Activated CD8-positive, alpha-beta memory T cell treated with anti-CD3 and anti-CD28 coated beads, Interleukin-2, amount 50 U/mL, for 4 hours (primary cell): ENCODE measurements around the gene TMEM119.
"Not testable (repeated sequence)": the region's sequence is repeated elsewhere in the genome, so short reads cannot be mapped to it uniquely, and the experiment has no call there.

ENCODE experiments used
- DNase-seq: peaks from one replicate; pipeline ENCODE4 v3.0.0-alpha.2; 2020

The TMEM119 gene

GRCh38 chr12:108562348-108563135, 35.3 kb downstream of the TMEM119 start, which contains the start of gene ISCU:
ISCU (plus strand) TSS chr12:108562596; CDS start chr12:108562623, 27 bp downstream.
- DNase-seq = peak; percentile 100

DNA sequence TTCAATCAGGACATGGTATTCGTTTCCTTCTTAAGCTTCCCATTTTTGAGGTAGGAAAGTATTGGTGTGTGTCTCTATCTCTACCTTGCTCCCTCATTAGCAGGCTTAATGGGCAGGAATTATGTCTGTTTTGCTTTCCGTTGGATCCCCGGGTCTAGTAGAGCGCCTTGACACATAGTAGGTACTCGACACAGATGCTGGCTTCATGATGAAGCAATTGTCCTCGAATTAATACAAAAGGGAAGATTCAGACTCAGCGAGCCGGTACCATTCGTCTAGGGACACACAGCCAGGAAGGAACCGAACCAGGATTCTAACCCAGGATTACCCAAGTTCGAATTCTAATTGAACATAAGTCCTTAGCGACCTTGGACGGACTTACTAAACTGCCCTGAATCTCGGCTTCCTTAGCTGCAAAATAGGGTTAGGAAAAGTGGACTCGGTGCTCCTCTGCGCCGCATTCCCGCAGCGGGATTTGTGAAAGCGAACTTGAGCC, 36.0 kb downstream of the TMEM119 start:
- no peak for DNase-seq

DNA sequence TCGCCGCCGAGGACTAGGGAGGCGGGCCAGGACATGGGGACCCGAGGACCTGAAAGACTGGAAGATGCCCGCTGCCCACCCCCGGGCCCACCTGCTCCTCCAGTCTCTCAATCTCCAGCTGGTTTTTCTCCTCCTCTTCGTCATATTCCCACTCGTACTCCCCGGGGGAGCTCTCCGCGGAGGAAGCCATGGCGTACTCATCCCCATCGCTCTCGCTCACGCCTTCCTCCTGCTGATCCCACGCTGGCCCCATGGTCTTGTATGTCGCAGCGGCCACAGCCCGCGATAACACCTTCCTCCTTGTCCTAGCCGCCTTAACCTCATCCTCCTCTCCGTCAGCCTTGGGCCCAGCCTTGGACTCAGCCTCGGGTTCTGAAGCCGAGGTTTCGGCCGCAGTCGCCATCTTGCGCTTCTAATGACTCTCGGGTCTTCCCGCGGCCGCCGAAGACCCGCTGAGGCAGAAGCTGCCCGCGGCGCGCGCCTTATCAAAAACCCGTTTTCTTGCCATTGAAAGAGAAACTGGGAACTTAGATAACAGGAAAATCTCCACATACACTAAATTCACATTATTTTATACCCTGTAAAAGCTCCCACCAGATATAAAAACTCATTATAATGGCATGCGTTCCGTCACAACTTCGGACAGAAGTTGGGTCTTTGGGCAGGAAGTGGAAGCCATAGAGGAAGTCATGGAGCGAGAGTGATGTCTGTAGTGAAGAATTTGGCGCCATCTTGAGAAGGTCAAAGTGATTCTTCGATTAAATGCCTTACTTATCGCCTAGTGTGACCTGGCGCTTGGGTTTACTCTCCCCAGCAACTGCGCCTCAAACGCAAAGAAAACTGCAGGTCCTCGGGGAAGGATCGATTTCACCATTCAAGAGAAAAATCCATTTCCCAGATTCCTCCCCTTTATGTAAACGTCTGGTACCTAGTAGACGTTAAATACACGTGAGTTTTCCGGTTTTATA, 36.8 kb downstream of the TMEM119 start, which contains the start of gene SART3:
SART3 (minus strand) TSS at position 422 of the 968 bp plus-strand sequence; CDS start at position 403, 19 bp downstream.
- peak; percentile 78 for DNase-seq

DNA sequence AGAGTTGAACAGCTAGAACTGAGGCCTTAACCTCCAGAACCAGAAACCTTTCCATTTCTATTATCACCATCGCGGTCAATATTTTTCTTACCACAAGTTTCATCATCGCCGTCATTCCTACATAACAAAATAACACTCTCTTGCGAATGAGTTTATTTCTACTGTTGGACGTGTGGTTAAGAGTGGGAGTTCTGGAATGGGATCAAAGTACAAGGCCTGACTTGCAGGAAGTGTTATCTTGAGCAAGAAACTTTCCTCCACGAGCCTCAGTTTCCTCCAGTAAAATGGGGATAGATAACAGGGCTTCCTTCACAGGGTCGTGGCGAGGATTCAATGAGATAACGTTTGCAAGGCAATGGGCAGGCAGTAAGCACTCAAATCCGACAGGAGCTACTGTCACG, 37.6 kb downstream of the TMEM119 start:
- no peak for DNase-seq

- DNase-seq = no peak
Measured at GRCh38 chr12:108559748-108560147, 38.1 kb downstream of the TMEM119 start.

GRCh38 chr12:108559007-108559655, 38.8 kb downstream of the TMEM119 start:
- no peak for DNase-seq

- DNase-seq = not testable (repeated sequence)
Measured at GRCh38 chr12:108555383-108555782, 42.5 kb downstream of the TMEM119 start.

DNA sequence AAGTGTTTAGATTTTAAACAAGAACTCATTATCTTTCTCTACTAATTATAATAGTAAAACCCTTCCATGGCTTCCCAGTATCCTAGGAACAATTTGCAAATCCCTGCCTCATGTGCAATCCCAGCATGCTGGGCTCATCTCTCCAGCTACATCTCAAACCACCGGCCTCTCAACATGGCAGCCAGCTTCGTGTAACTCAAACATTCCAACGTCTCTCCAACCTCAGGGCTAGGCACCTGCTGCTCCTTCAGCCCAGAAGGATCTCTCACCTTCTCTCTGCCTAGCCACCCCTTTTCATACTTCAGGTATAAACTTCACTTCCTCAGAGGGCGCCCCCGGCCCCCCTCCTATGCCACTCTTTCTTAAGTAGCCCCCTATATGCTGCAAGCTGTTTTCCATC, 44.1 kb downstream of the TMEM119 start:
- no peak for DNase-seq

DNA sequence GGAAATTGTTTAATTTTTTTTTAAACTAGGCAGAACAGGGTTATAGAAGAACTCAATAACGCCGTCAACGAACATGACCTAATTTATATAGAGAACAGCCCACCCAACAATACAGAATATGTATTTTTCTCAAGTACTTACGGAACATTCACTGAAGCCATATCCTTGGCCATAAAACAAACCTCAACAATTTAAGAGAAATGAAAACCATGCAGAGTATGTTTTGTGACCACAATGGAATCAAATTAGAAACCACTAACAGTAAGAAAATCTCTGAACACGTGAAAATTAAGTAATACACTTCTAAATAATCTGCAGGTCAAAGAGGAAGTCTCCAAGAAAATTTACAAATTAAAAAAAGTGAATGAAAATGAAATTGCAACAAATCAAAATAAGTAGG, 46.3 kb downstream of the TMEM119 start:
- no peak for DNase-seq

GRCh38 chr12:108548954-108549521, 48.8 kb downstream of the TMEM119 start:
- no peak for DNase-seq

- no peak for DNase-seq
Measured at GRCh38 chr12:108547686-108548085, 50.2 kb downstream of the TMEM119 start.

DNA sequence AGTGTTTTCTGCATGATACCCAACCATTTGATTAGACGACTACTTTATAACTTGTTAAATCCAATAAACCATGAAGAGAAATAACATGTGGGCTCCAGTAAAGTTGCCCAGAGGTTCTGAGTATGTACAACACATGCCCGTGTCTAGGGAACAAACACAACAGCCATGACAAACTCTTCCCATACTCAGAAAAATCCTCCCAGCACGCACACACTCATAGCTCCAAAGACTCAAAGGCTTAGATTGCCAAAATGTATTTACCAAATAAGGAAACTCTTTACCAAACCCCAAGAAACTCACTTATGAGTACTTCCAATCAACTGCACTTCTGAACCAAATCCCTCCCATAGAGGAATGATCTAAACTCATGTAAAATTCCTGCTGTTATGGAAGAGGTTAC, 54.2 kb downstream of the TMEM119 start:
- DNase-seq = no peak

GRCh38 chr12:108542320-108542719, 55.6 kb downstream of the TMEM119 start:
- no peak for DNase-seq
